Measurements from ENCODE around the gene ABCA13. TPM values are rescaled to one million over a fixed set of nuclear protein-coding genes. Genes with fewer than 3 reads are reported as not detected.

The ABCA13 gene
- total and polyA plus RNA-seq, 2 of the 4 experiments (the other 2 are of a cell fraction), result under 0.01 to 0.07 TPM

- H2AFZ ChIP-seq (replicated peaks; ENCODE audit: low read length, poor library complexity), result no peak overlapping the region
Observed at GRCh38 chr7:48497521-48497920, 326.3 kb downstream of the ABCA13 start.

More at GRCh38 chr7:48497521-48497920, 326.3 kb downstream of the ABCA13 start:
- Histone ChIP-seq H3K9me1 (ENCODE audit: insufficient read depth, low read length) (0 out of 2 replicates have a peak, but pooled peaks cover 2% of the 10 kb centered on the region), H2BK120ac (ENCODE audit: low read depth, low read length) (no peak overlapping the region), H4K5ac (ENCODE audit: low read depth, low read length) (no peak overlapping the region), H3K9me3 (ENCODE audit: control insufficient read depth, insufficient read depth, low read length) (no peaks in the 10 kb centered on the region), H2BK15ac (ENCODE audit: low read depth, low read length) (no peak overlapping the region), H3K56ac (ENCODE audit: extremely low read depth, insufficient read depth, low read length) (no peak overlapping the region), H3K14ac (replicated peaks; ENCODE audit: low read depth, low read length) (no peak overlapping the region), H2BK5ac (ENCODE audit: low read depth, low read length, poor library complexity, severe bottlenecking) (no peak overlapping the region), H3K4me1 (ENCODE audit: control insufficient read depth, insufficient read depth, low read length) (no peaks in the 10 kb centered on the region), H3K9ac (ENCODE audit: low read depth, low read length) (no peak overlapping the region), H4K20me1 (ENCODE audit: insufficient read depth, low read length) (no peaks in the 10 kb centered on the region), H3K18ac (ENCODE audit: low read depth, low read length) (no peak overlapping the region), H4K91ac (ENCODE audit: insufficient read depth, low read depth, low read length) (no peak overlapping the region), H3K4ac (ENCODE audit: low read depth, low read length) (no peak overlapping the region), H2AK5ac (ENCODE audit: low read depth, low read length) (no peak overlapping the region), H3K4me2 (ENCODE audit: low read depth, low read length) (no peak overlapping the region), H3K36me3 (ENCODE audit: control insufficient read depth, insufficient read depth, low read length) (no peaks in the 10 kb centered on the region), H2AK9ac (replicated peaks; ENCODE audit: low read depth, low read length, poor library complexity) (no peak overlapping the region), H3K27me3 (ENCODE audit: control insufficient read depth, insufficient read depth, low read length) (no peaks in the 10 kb centered on the region), H3K79me1 (ENCODE audit: low read depth in 1 of 2, low read length in 2 of 2) (no peaks in the 10 kb centered on the region), H3K23ac (ENCODE audit: low read depth, low read length) (no peak overlapping the region), H2BK20ac (ENCODE audit: low read depth, low read length) (no peak overlapping the region), H3K27ac (ENCODE audit: insufficient read depth, low read length) (no peak overlapping the region), H3K4me3 (ENCODE audit: insufficient read depth, low read depth, low read length) (no peak overlapping the region), H4K8ac (ENCODE audit: low read depth in 2 of 2, low read length in 2 of 2) (no peak overlapping the region)
- no peak for ATAC-seq (ENCODE audit: low read depth)
- 0% methylated on average over 1 of the region's 3 CpGs; no CpG with 5 or more reads in 1 of the 2 experiments for WGBS, 2 experiments (ENCODE audit: extremely low coverage in 2 of 2, insufficient read length in 1 of 2)
- intact Hi-C loops (cut with micrococcal nuclease), result loop anchor here (10.0 kb wide), 1 partner anchor 57 kb away; no protein-coding TSS in a partner anchor
- dilution Hi-C loops (cut with HindIII; ENCODE audit: low sequenced_read_pairs, unreplicated experiment), result no loop called here
- CTCF ChIA-PET, result no interaction called here
- BruUV-seq (replicated peaks), result no TSS peak
- POLR2A ChIA-PET (ENCODE audit: unreplicated experiment), result no interaction called here
- no peak for DNase-seq
- in situ Hi-C loops (cut with MboI; ENCODE audit: low sequenced_read_pairs), result no loop called here
- TF ChIP-seq RCOR1 (IDR thresholded peaks at IDR 0.05; ENCODE audit: insufficient replicate concordance, low read length) (no peak), USF2 (IDR thresholded peaks at IDR 0.05; ENCODE audit: low read depth, low read length) (no peak), FOS (IDR thresholded peaks at IDR 0.05; ENCODE audit: low read depth, low read length) (no peak), CHD1 (IDR thresholded peaks at IDR 0.05; ENCODE audit: low read depth, low read length) (no peak), RAD21 (IDR thresholded peaks at IDR 0.05; ENCODE audit: low read length) (no peak), MAFK (IDR thresholded peaks at IDR 0.05; ENCODE audit: low read depth, low read length) (no peak)
